Neural crest cell (in vitro differentiated cells): Measurements from ENCODE around the gene LRRFIP2. TPM values are rescaled to one million over a fixed set of nuclear protein-coding genes. Genes with fewer than 3 reads are reported as not detected.

ENCODE experiments used
- DNase-seq: peaks from one replicate; pipeline ENCODE4 v3.0.0; 2021; ENCODE audit warnings: low read depth, mixed read lengths, low spot score
- H3K27ac Mint-ChIP-seq: one replicate; pipeline ENCODE4 v1.8.0; 2021; ENCODE audit warnings: mild to moderate bottlenecking, mixed read lengths; ENCODE audit not compliant: unreplicated experiment
- H3K27me3 Mint-ChIP-seq: 2 replicates; pipeline ENCODE4 v1.8.0; 2021; ENCODE audit warnings: low read depth, mild to moderate bottlenecking, mixed read lengths
- H3K36me3 Mint-ChIP-seq: 2 replicates; pipeline ENCODE4 v1.8.0; 2021; ENCODE audit warnings: low read depth, mild to moderate bottlenecking, mixed read lengths
- H3K4me1 Mint-ChIP-seq: 2 replicates; pipeline ENCODE4 v1.8.0; 2021; ENCODE audit warnings: mixed read lengths
- H3K4me3 Mint-ChIP-seq: one replicate; pipeline ENCODE4 v1.8.0; 2021; ENCODE audit warnings: mild to moderate bottlenecking, mixed read lengths
- H3K9me3 Mint-ChIP-seq: 2 replicates; pipeline ENCODE4 v1.8.0; 2021; ENCODE audit warnings: mixed read lengths
- CTCF ChIP-seq: fragments of 200-600 bp; sonication (generic); conservative IDR thresholded peaks from 2 replicates; pipeline ENCODE4 v1.5.0; 2021; ENCODE audit warnings: antibody characterized with exemption, mild to moderate bottlenecking
- total RNA-seq: library from RNA; stranded (reverse); gene quantifications from 2 replicates; pipeline ENCODE4 v1.2.1, GENCODE V29; 2021

Gene LRRFIP2
- total RNA-seq, 1 donor from 2014 or later: 37.2 TPM

DNA sequence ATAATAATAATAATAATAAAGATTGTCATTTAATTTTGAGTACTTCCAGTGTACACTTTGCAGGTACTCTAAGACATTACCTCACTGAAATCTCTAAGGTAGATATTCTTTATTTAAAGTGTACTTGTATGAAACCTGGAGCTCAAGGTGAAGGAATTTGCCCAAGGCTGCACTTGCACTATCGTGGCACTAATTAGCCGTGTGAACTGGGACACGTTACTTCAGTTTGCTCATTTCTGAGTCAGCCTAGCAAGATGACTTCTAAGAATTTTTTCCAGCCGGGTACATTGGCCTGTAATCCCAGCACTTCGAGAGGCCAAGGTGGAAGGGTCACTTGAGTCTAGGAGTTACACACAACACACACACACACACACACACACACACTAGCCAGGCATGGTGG, 147.5 kb downstream of the LRRFIP2 start:
- peaks cover 8% of the 10 kb centered on the region for H3K9me3 Mint-ChIP-seq
- no peak overlapping the region for H3K27ac Mint-ChIP-seq

DNA sequence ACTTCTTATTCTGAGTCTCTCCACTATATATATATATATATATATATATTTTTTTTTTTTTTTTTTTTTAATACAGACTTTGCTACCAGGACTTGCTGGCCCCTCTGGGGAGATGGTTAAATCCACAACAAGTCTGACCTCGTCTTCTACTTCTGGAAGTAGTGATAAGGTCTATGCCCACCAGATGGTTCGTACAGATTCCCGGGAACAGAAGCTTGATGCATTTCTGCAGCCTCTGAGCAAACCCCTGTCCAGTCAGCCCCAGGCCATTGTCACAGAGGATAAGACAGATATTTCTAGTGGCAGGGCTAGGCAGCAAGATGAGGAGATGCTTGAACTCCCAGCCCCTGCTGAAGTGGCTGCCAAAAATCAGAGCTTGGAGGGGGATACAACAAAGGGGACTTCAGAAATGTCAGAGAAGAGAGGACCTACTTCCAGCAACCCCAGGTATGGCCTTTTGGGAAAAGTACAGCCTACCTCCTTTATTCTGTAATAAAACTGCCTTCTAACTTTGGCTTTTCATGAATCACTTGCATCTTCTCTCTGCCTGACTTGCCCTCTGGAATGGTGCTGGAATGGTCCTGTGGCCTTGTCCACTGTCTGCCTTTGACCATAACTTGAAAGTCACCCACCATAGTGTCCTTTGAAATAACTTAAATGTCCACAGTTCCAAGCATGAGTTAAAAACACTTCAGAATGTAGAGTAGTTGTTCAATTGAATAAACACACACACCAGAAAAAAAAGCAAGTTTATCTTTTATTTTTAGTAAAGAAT, 148.6 kb downstream of the LRRFIP2 start:
- Mint-ChIP-seq H3K4me3 (no peak overlapping the region), H3K36me3 (peaks cover 54% of the 10 kb centered on the region), H3K27ac (no peak overlapping the region), H3K27me3 (no peaks in the 10 kb centered on the region), H3K4me1 (no peaks in the 10 kb centered on the region), H3K9me3 (peaks cover 8% of the 10 kb centered on the region)
- TF ChIP-seq CTCF: no peak
- DNase-seq: no peak

More for the DNA sequence above, 147.5 kb downstream of the LRRFIP2 start:
- Mint-ChIP-seq H3K27me3 (no peaks in the 10 kb centered on the region), H3K4me1 (no peaks in the 10 kb centered on the region), H3K4me3 (no peak overlapping the region), H3K36me3 (peaks cover 46% of the 10 kb centered on the region)
- DNase-seq: no peak
- no peak for TF ChIP-seq CTCF

GRCh38 chr3:37024820-37025405, 149.5 kb downstream of the LRRFIP2 start:
- Mint-ChIP-seq H3K27me3 (no peaks in the 10 kb centered on the region), H3K4me1 (no peaks in the 10 kb centered on the region), H3K9me3 (peaks cover 8% of the 10 kb centered on the region), H3K4me3 (no peak overlapping the region), H3K36me3 (peaks cover 60% of the 10 kb centered on the region), H3K27ac (no peak overlapping the region)
- no peak for DNase-seq
- no peak for TF ChIP-seq CTCF

DNA sequence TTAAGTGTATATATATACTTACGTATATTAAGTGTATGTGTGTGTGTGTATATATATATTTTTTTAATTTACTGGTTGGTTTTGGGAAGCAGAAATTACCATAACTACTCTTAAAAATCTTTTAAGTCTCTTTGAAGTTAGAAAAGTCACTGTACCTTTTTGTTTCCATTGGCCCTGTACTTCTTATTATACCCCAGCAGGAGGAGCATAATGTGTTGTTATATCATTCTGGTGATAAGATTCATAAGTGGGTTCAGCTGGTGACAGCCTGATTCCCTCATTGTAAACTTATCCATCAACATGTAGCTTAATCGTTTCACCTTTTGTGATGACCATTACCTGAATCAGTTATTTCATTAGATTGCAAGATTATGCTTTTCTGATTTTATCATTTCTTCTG, 150.3 kb downstream of the LRRFIP2 start:
- Mint-ChIP-seq H3K27ac (no peak overlapping the region), H3K4me3 (no peak overlapping the region), H3K4me1 (no peaks in the 10 kb centered on the region), H3K9me3 (peaks cover 8% of the 10 kb centered on the region), H3K27me3 (no peaks in the 10 kb centered on the region), H3K36me3 (peaks cover 64% of the 10 kb centered on the region)
- TF ChIP-seq CTCF: peak; percentile 39
- no peak for DNase-seq

DNA sequence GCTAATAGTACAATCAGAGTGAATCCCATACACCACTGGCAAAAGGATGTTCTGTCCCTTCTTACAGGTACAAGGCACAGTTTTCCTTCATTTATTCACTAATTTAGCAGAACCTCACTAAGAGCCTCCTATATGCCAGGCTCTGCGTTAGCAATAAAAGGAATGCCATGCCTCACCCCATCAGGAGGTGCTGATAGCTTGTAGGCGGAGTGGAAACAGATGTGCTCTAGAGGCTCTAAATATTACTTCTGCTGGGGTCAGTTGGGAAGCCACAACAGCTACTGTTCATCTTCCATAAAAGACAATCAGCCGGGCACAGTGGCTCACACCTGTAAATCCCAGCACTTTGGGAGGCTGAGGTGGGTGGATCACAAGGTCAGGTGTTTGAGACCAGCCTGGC, 156.7 kb downstream of the LRRFIP2 start:
- Mint-ChIP-seq H3K9me3 (peaks cover 3% of the 10 kb centered on the region), H3K36me3 (peaks cover 51% of the 10 kb centered on the region), H3K27ac (no peak overlapping the region), H3K27me3 (no peaks in the 10 kb centered on the region), H3K4me1 (no peaks in the 10 kb centered on the region), H3K4me3 (no peak overlapping the region)
- no peak for TF ChIP-seq CTCF
- DNase-seq: no peak
